Measurements from ENCODE around the gene AP4M1. TPM values are rescaled to one million over a fixed set of nuclear protein-coding genes. Genes with fewer than 3 reads are reported as not detected.

Gene AP4M1
- total and polyA plus RNA-seq, 2 experiments from 2014 or later: 17.4 to 22.8 TPM

DNA sequence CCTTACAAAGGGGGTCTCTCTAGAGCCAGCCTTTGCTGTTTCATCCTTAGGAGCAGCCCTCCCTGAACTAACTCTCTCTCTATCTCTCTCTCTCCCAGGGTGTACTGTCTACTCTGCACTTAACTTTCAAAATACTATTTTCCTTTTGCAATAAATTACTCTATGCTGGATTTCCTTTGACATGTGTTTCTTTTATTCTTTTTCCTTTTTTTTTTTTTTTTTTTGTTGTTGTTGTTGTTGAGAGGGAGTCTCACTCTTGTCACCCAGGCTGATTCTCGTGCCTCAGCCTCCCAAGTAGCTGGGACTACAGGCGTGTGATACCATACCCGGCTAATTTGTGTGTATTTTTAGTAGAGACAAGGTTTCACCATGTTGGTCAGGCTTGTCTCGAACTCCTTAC lies 18.5 kb upstream of the AP4M1 start:
- H2AFZ ChIP-seq: no peak overlapping the region
- H3K4me3 ChIP-seq: no peak overlapping the region
- no peaks in the 10 kb centered on the region for H3K36me3 ChIP-seq (replicated peaks; ENCODE audit: insufficient read depth, low read depth)
- peaks cover 35% of the 10 kb centered on the region for H3K79me2 ChIP-seq
- TF ChIP-seq, protein P1, sequence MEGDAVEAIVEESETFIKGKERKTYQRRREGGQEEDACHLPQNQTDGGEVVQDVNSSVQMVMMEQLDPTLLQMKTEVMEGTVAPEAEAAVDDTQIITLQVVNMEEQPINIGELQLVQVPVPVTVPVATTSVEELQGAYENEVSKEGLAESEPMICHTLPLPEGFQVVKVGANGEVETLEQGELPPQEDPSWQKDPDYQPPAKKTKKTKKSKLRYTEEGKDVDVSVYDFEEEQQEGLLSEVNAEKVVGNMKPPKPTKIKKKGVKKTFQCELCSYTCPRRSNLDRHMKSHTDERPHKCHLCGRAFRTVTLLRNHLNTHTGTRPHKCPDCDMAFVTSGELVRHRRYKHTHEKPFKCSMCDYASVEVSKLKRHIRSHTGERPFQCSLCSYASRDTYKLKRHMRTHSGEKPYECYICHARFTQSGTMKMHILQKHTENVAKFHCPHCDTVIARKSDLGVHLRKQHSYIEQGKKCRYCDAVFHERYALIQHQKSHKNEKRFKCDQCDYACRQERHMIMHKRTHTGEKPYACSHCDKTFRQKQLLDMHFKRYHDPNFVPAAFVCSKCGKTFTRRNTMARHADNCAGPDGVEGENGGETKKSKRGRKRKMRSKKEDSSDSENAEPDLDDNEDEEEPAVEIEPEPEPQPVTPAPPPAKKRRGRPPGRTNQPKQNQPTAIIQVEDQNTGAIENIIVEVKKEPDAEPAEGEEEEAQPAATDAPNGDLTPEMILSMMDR (IDR thresholded peaks at IDR 0.05; ENCODE audit: poor library complexity): no peak
- TF ChIP-seq EZH2 (IDR thresholded peaks at IDR 0.05; ENCODE audit: borderline replicate concordance) (no peak), EZH2phosphoT487 (IDR thresholded peaks at IDR 0.05; ENCODE audit: low read depth, severe bottlenecking, unreplicated experiment) (no peak)
- H3K9me3 ChIP-seq (ENCODE audit: low read depth): no peaks in the 10 kb centered on the region
- 81% methylated on average over 4 of the region's 4 CpGs for WGBS (ENCODE audit: low lambda C conversion rate, missing lambda C conversion rate)
- DNase-seq (ENCODE audit: low spot score): no peak
- H3K4me1 ChIP-seq (ENCODE audit: insufficient read depth): peaks cover 32% of the 10 kb centered on the region
- H3K9me2 ChIP-seq (replicated peaks; ENCODE audit: insufficient read depth): no peaks in the 10 kb centered on the region
- H3K27me3 ChIP-seq: no peaks in the 10 kb centered on the region
- H3K27ac ChIP-seq: peak overlapping the region; percentile 42
- H3K4me2 ChIP-seq: peak overlapping the region; percentile 76
- H4K20me1 ChIP-seq (ENCODE audit: insufficient read depth, poor library complexity, severe bottlenecking): peaks cover 13% of the 10 kb centered on the region

DNA sequence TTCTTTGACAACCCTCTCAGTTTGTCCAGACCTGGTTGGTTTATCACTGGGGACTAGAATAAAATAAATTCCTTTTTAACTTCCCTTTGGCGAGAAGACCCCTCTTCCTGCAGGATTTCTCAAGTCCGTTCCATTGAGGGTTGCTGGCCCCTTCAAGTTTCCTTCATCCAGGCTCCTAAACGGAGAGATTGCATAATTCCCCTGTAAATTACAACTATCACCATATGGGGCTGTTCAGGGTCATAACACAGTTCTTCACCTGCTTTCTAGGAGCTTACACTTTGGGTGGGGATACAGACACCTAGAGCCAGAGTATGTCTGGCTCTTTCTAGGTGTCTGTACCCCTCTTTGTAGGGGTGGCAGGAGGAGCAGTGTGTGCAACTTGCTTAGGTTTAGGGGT lies 15.9 kb upstream of the AP4M1 start:
- no peaks in the 10 kb centered on the region for H3K27me3 ChIP-seq
- no peak overlapping the region for H2AFZ ChIP-seq

DNA sequence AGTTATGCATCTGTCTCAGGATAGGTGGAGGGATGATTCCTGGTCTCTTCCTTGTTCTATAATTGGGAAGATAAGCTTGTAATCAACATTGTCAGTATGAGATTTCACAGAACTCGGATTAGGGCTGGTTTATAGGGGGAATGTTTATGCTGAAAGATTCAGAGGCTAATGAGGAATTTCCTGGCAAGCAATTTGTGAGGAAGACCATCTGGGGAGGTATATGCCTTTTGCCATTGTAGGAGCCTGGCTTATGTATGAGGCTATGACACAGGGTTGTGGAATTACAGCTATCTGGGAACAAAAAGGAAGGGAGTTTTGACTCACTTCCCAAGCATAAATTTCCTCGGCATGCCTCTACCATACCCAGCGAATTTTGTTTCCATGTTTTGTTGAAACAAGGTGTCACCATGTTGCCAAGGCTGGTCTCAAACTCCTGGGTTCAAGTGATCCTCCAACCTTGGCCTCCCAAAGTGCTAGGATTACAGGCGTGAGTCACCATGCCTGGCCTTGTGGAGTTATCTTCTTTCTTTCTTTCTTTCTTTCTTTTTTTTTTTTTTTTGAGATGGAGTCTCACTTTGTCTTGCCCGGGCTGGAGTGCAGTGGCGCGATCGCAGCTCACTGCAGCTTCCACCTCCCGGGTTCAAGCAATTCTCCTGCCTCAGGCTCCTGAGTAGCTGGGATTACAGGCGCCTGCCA lies 14.2 kb upstream of the AP4M1 start:
- WGBS (ENCODE audit: low lambda C conversion rate, missing lambda C conversion rate): 60% methylated on average over 10 of the region's 10 CpGs
- Histone ChIP-seq H3K36me3 (replicated peaks; ENCODE audit: insufficient read depth, low read depth) (no peaks in the 10 kb centered on the region), H3K9me3 (ENCODE audit: low read depth) (no peaks in the 10 kb centered on the region), H3K79me2 (peaks cover 15% of the 10 kb centered on the region), H4K20me1 (ENCODE audit: insufficient read depth, poor library complexity, severe bottlenecking) (no peaks in the 10 kb centered on the region), H3K9me2 (replicated peaks; ENCODE audit: insufficient read depth) (no peaks in the 10 kb centered on the region), H3K4me3 (no peak overlapping the region), H2AFZ (no peak overlapping the region), H3K4me1 (ENCODE audit: insufficient read depth) (peaks cover 25% of the 10 kb centered on the region), H3K27ac (peak overlapping the region; percentile 91), H3K27me3 (no peaks in the 10 kb centered on the region), H3K4me2 (peak overlapping the region; percentile 30)
- peak; percentile 68 for DNase-seq (ENCODE audit: low spot score)
- TF ChIP-seq, protein P1 (IDR thresholded peaks at IDR 0.05; ENCODE audit: poor library complexity): no peak
- TF ChIP-seq EZH2phosphoT487 (IDR thresholded peaks at IDR 0.05; ENCODE audit: low read depth, severe bottlenecking, unreplicated experiment): no peak
- no peak for TF ChIP-seq EZH2 (IDR thresholded peaks at IDR 0.05; ENCODE audit: borderline replicate concordance)

More for the DNA sequence above, 15.9 kb upstream of the AP4M1 start:
- Histone ChIP-seq H3K9me2 (replicated peaks; ENCODE audit: insufficient read depth) (no peaks in the 10 kb centered on the region), H3K27ac (no peak overlapping the region), H3K4me1 (ENCODE audit: insufficient read depth) (peaks cover 29% of the 10 kb centered on the region), H3K36me3 (replicated peaks; ENCODE audit: insufficient read depth, low read depth) (no peaks in the 10 kb centered on the region), H3K9me3 (ENCODE audit: low read depth) (no peaks in the 10 kb centered on the region), H3K79me2 (peaks cover 24% of the 10 kb centered on the region), H3K4me3 (no peak overlapping the region), H3K4me2 (no peak overlapping the region), H4K20me1 (ENCODE audit: insufficient read depth, poor library complexity, severe bottlenecking) (no peaks in the 10 kb centered on the region)
- no peak for DNase-seq (ENCODE audit: low spot score)
- TF ChIP-seq EZH2 (IDR thresholded peaks at IDR 0.05; ENCODE audit: borderline replicate concordance): no peak
- TF ChIP-seq, protein P1 (IDR thresholded peaks at IDR 0.05; ENCODE audit: poor library complexity): no peak
- TF ChIP-seq EZH2phosphoT487 (IDR thresholded peaks at IDR 0.05; ENCODE audit: low read depth, severe bottlenecking, unreplicated experiment): no peak
- WGBS (ENCODE audit: low lambda C conversion rate, missing lambda C conversion rate): 52% methylated on average over 3 of the region's 3 CpGs
